HG02840 (cell line): ENCODE measurements around the gene PSMG2.
"Not testable (repeated sequence)": the region's sequence is repeated elsewhere in the genome, so short reads cannot be mapped to it uniquely, and the experiment has no call there.

Experiments
- ATAC-seq: cut with Tn5 transposase; IDR thresholded peaks from one replicate; pipeline ENCODE4 v1.9.1; 2021; ENCODE audit warnings: mild to moderate bottlenecking, moderate library complexity, moderate number of reproducible peaks; ENCODE audit not compliant: unreplicated experiment, low FRiP score

Gene PSMG2

GRCh38 chr18:12721495-12722275 is 18.8 kb downstream of the PSMG2 start:
- ATAC-seq: no peak

GRCh38 chr18:12722731-12723130 is 19.9 kb downstream of the PSMG2 start:
- ATAC-seq: no peak

- ATAC-seq: no peak
Measured at GRCh38 chr18:12726331-12726730, 23.5 kb downstream of the PSMG2 start.

GRCh38 chr18:12726774-12727550 is 24.1 kb downstream of the PSMG2 start:
- ATAC-seq: no peak

- no peak for ATAC-seq
Measured at GRCh38 chr18:12737243-12737902, 34.5 kb downstream of the PSMG2 start.

- no peak for ATAC-seq
Measured at GRCh38 chr18:12741351-12741750, 38.5 kb downstream of the PSMG2 start.

- ATAC-seq: no peak
Measured at GRCh38 chr18:12742453-12742852, 39.6 kb downstream of the PSMG2 start.

GRCh38 chr18:12744103-12744502 is 41.3 kb downstream of the PSMG2 start:
- ATAC-seq: no peak

GRCh38 chr18:12745095-12745795 is 42.4 kb downstream of the PSMG2 start:
- no peak for ATAC-seq

- ATAC-seq: no peak
Measured at GRCh38 chr18:12747530-12748315, 44.9 kb downstream of the PSMG2 start.

- no peak for ATAC-seq
Measured at GRCh38 chr18:12748671-12749070, 45.8 kb downstream of the PSMG2 start.

- ATAC-seq: no peak
Measured at GRCh38 chr18:12749121-12749520, 46.3 kb downstream of the PSMG2 start.

- ATAC-seq: no peak
Measured at GRCh38 chr18:12750076-12750714, 47.4 kb downstream of the PSMG2 start.

- no peak for ATAC-seq
Measured at GRCh38 chr18:12750715-12751502, 48.1 kb downstream of the PSMG2 start.

GRCh38 chr18:12751503-12751884 is 48.7 kb downstream of the PSMG2 start:
- no peak for ATAC-seq

- ATAC-seq: no peak
Measured at GRCh38 chr18:12751891-12752290, 49.0 kb downstream of the PSMG2 start.

- no peak for ATAC-seq
Measured at GRCh38 chr18:12754511-12754910, 51.7 kb downstream of the PSMG2 start.

GRCh38 chr18:12755606-12756005 is 52.8 kb downstream of the PSMG2 start:
- not testable (repeated sequence) for ATAC-seq
